NCI-H1436 (cell line): Measurements from ENCODE around the gene IFNL2.
"Not testable (repeated sequence)": the region's sequence is repeated elsewhere in the genome, so short reads cannot be mapped to it uniquely, and the experiment has no call there.

Experiments
- DNase-seq: peaks from one replicate; lab custom pipeline; 2025; lab: John Stamatoyannopoulos, UW

The IFNL2 gene

GRCh38 chr19:39253374-39254149, 14.6 kb upstream of the IFNL2 start:
- no peak for DNase-seq

- no peak for DNase-seq
These were observed 13.5 kb upstream of the IFNL2 start for GRCh38 chr19:39254531-39255345.

- no peak for DNase-seq
These were observed 11.0 kb upstream of the IFNL2 start for GRCh38 chr19:39257227-39257626.

- DNase-seq = no peak
These were observed 6.5 kb upstream of the IFNL2 start for GRCh38 chr19:39261704-39262103.

- DNase-seq = no peak
These were observed 5.7 kb upstream of the IFNL2 start for GRCh38 chr19:39262496-39262895.

GRCh38 chr19:39263912-39264305, 4.3 kb upstream of the IFNL2 start:
- no peak for DNase-seq

- DNase-seq = no peak
These were observed 3.6 kb upstream of the IFNL2 start for GRCh38 chr19:39264306-39265290.

GRCh38 chr19:39265321-39265916, 2.8 kb upstream of the IFNL2 start:
- DNase-seq = no peak

GRCh38 chr19:39268531-39269223, 481 bp downstream of the IFNL2 start:
- DNase-seq = not testable (repeated sequence)

GRCh38 chr19:39269369-39269768, 1.2 kb downstream of the IFNL2 start:
- not testable (repeated sequence) for DNase-seq

GRCh38 chr19:39270036-39270871, 2.1 kb downstream of the IFNL2 start:
- no peak for DNase-seq

GRCh38 chr19:39273859-39274258, 5.7 kb downstream of the IFNL2 start:
- DNase-seq = not testable (repeated sequence)

GRCh38 chr19:39275578-39275977, 7.4 kb downstream of the IFNL2 start:
- DNase-seq = no peak

GRCh38 chr19:39276740-39277139, 8.5 kb downstream of the IFNL2 start:
- DNase-seq = no peak

GRCh38 chr19:39277598-39277997, 9.4 kb downstream of the IFNL2 start:
- DNase-seq = no peak

GRCh38 chr19:39282021-39282420, 13.8 kb downstream of the IFNL2 start:
- DNase-seq = no peak

GRCh38 chr19:39284032-39284431, 15.8 kb downstream of the IFNL2 start:
- DNase-seq = no peak

- DNase-seq = no peak
These were observed 25.2 kb downstream of the IFNL2 start for GRCh38 chr19:39293394-39293793.

GRCh38 chr19:39296055-39296645, 28.0 kb downstream of the IFNL2 start, which contains the start of gene IFNL1:
IFNL1 (plus strand) TSS chr19:39296407; CDS start chr19:39296422, 15 bp downstream.
- DNase-seq = no peak

GRCh38 chr19:39296906-39297305, 28.7 kb downstream of the IFNL2 start:
- DNase-seq = no peak
